K562 (cell line): ENCODE results near the gene DKK3. TPM values are rescaled to one million over a fixed set of nuclear protein-coding genes. Genes with fewer than 3 reads are reported as not detected.

Source experiments
- ATF1 ChIP-seq, 2 experiments: fragments of 450-650 bp in 1 of 2; IDR thresholded peaks; 2 replicates each; pipeline ENCODE4 v1.6.1; 2016; ENCODE audit warnings: missing compliant biosample characterization in 1 of 2, missing genetic modification characterization in 1 of 2
- BRD9 ChIP-seq: fragments of 450-650 bp; IDR thresholded peaks from 2 replicates; pipeline ENCODE4 v1.6.1; 2018; ENCODE audit warnings: low read depth; ENCODE audit not compliant: partially characterized antibody
- CREB5 ChIP-seq: fragments of 250-450 bp; sonication (Bioruptor Pico); IDR thresholded peaks from 2 replicates; pipeline ENCODE4 v1.5.0; 2020; ENCODE audit warnings: mild to moderate bottlenecking
- HNRNPUL1 ChIP-seq: fragments of 200-400 bp; formaldehyde crosslinking; IDR thresholded peaks from 2 replicates; pipeline ENCODE4 v1.6.1; 2017; ENCODE audit warnings: low read length
- SAFB ChIP-seq: fragments of 200-400 bp; formaldehyde crosslinking; IDR thresholded peaks from 2 replicates; pipeline ENCODE4 v1.6.1; 2017; ENCODE audit warnings: low read depth, low read length, borderline replicate concordance
- SMARCA4 ChIP-seq: fragments of 450-650 bp; IDR thresholded peaks from 2 replicates; pipeline ENCODE4 v1.6.1; 2016
- USF1 ChIP-seq: sonication (generic); formaldehyde crosslinking; IDR thresholded peaks from 2 replicates; pipeline ENCODE4 v1.9.0; 2022; ENCODE audit warnings: mild to moderate bottlenecking, missing genetic modification reagents
- ZNF444 ChIP-seq: fragments of 250-450 bp; sonication (Bioruptor Pico); IDR thresholded peaks from 2 replicates; pipeline ENCODE4 v1.4.0; 2020; ENCODE audit warnings: mild to moderate bottlenecking, moderate library complexity
- ZSCAN29 ChIP-seq: fragments of 450-650 bp; IDR thresholded peaks from 2 replicates; pipeline ENCODE4 v1.6.1; 2017
- polyA plus RNA-seq, 8 experiments: library from polyadenylated mRNA; depleted of rRNA in 4 of 8; stranded (reverse) in 5 of 8; unstranded in 3 of 8; fragments of >200 nt; fragmentation: Nextera tagmentation in 2 of 8; fragmentation: Illumina TruSeq in 1 of 8; extraction: Ambion mirVana in 2 of 8; extraction: Trizol in 1 of 8; gene quantifications; 2 replicates each; pipeline versions ENCODE4 v1.2.1 to v1.2.3, GENCODE V29; 2011 to 2014; ENCODE audit warnings: inconsistent platforms in 1 of 8, missing spikeins in 1 of 8
- total RNA-seq, 7 experiments: library from RNA; depleted of rRNA in 6 of 7; stranded (reverse); fragments of >200 nt in 6 of 7; fragmentation: Illumina TruSeq in 2 of 7; extraction: Trizol in 2 of 7; gene quantifications; 2 replicates each; pipeline versions ENCODE4 v1.2.1 to v1.2.3, GENCODE V29; 2011 to 2021; ENCODE audit warnings: low replicate concordance in 1 of 7
- TF ChIP-seq, protein P1 (sequence below): sonication (generic); formaldehyde crosslinking; IDR thresholded peaks from 2 replicates; pipeline ENCODE4 v1.8.1; 2022; ENCODE audit warnings: missing genetic modification reagents
- TF ChIP-seq, protein P2 (sequence below): fragments of 450-650 bp; IDR thresholded peaks from 2 replicates; pipeline ENCODE4 v1.6.1; 2016
- TF ChIP-seq, protein P3 (sequence below), 3 experiments: IDR thresholded peaks in 2 of 3; conservative IDR thresholded peaks in 1 of 3; 2 replicates each; pipeline ENCODE4 v1.5.1; 2011 to 2012; ENCODE audit warnings: low read length in 3 of 3, mild to moderate bottlenecking in 3 of 3, control low read depth in 2 of 3, improper control_type of control experiment in 1 of 3, inconsistent platforms in 1 of 3, low read depth in 1 of 3, mixed read lengths in 1 of 3, moderate library complexity in 1 of 3; ENCODE audit not compliant: insufficient read depth in 2 of 3
- TF ChIP-seq, protein P4 (sequence below): sonication (generic); formaldehyde crosslinking; IDR thresholded peaks from 2 replicates; pipeline ENCODE4 v1.8.1; 2022; ENCODE audit warnings: missing genetic modification reagents
- TF ChIP-seq, protein P5 (sequence below): fragments of 450-650 bp; IDR thresholded peaks from one replicate; pipeline ENCODE4 v1.6.1; 2018; ENCODE audit warnings: mild to moderate bottlenecking, moderate library complexity; ENCODE audit not compliant: partially characterized antibody

The DKK3 gene
- total and polyA plus RNA-seq, 9 of the 15 experiments (the other 6 are each of a cell fraction or from before 2014, with no cell fraction given) = 0.14 to 0.85 (median 0.38) TPM; not detected in 6

DNA sequence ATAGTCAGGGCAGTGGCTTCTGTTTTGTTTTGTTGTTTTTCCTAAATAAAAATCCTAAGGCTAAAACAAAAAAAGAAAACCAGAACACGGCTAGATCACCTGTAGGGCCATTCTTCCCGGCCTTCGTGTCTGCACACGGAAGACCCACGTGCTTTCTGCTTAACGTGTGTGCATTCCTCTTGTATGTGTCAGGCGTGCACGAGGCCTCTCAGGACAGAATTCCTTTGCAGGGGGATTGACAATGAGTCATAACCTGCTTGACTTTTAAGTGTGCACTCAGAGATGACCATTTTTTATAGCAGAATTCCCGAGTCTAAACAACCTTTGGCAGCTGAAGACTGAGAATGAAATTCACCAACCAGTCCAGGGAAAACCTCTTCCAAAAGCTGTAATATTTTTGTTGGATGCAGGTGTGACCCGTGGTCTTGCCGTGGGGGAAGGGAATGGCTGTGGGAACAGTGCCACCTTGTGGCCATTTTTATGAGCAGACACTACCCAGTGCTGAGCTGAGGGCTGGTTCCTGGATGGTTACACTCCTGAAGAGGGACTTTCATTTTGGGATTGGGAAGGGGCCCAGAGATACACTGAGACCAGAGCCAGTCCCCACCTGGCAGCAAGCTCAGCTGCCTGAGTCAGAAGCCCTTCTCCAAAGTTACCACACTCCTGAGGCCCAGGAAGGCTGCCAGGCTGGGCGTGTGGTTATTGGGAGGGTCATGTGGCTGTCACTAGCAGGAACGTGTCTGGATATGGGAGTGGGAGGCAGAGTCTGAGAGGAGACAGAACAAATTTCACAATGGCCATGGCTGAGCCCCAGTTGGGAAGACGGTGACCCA, 35.7 kb upstream of the DKK3 start (continued):
- TF ChIP-seq, protein P1, sequence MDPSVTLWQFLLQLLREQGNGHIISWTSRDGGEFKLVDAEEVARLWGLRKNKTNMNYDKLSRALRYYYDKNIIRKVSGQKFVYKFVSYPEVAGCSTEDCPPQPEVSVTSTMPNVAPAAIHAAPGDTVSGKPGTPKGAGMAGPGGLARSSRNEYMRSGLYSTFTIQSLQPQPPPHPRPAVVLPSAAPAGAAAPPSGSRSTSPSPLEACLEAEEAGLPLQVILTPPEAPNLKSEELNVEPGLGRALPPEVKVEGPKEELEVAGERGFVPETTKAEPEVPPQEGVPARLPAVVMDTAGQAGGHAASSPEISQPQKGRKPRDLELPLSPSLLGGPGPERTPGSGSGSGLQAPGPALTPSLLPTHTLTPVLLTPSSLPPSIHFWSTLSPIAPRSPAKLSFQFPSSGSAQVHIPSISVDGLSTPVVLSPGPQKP (CRISPR knock-in tag) = no peak
- TF ChIP-seq HNRNPUL1 (no peak), ZNF444 (CRISPR knock-in tag) (no peak), ZSCAN29 (no peak), ATF1 (CRISPR knock-in tag; IDR thresholded peaks at IDR 0.05) (no peak), ATF1 (tag; IDR thresholded peaks at IDR 0.05) (0 out of 2 replicates have a peak, but pooled peaks have one; percentile 13), CREB5 (CRISPR knock-in tag) (no peak), BRD9 (no peak), SMARCA4 (peak; percentile 39; the same call in 1 of the 2 replicates), USF1 (CRISPR knock-in tag) (no peak), SAFB (no peak)
- TF ChIP-seq, protein P2, sequence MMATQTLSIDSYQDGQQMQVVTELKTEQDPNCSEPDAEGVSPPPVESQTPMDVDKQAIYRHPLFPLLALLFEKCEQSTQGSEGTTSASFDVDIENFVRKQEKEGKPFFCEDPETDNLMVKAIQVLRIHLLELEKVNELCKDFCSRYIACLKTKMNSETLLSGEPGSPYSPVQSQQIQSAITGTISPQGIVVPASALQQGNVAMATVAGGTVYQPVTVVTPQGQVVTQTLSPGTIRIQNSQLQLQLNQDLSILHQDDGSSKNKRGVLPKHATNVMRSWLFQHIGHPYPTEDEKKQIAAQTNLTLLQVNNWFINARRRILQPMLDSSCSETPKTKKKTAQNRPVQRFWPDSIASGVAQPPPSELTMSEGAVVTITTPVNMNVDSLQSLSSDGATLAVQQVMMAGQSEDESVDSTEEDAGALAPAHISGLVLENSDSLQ = no peak
- TF ChIP-seq, protein P3, sequence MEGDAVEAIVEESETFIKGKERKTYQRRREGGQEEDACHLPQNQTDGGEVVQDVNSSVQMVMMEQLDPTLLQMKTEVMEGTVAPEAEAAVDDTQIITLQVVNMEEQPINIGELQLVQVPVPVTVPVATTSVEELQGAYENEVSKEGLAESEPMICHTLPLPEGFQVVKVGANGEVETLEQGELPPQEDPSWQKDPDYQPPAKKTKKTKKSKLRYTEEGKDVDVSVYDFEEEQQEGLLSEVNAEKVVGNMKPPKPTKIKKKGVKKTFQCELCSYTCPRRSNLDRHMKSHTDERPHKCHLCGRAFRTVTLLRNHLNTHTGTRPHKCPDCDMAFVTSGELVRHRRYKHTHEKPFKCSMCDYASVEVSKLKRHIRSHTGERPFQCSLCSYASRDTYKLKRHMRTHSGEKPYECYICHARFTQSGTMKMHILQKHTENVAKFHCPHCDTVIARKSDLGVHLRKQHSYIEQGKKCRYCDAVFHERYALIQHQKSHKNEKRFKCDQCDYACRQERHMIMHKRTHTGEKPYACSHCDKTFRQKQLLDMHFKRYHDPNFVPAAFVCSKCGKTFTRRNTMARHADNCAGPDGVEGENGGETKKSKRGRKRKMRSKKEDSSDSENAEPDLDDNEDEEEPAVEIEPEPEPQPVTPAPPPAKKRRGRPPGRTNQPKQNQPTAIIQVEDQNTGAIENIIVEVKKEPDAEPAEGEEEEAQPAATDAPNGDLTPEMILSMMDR (IDR thresholded peaks at IDR 0.05 in 2 of 3, conservative IDR thresholded peaks at IDR 0.05 in 1 of 3; ENCODE audit: insufficient read depth in 2 of 3, low read depth in 1 of 3, low read length in 3 of 3) = peak; percentile 85 to 92 (median 90)
- TF ChIP-seq, protein P4, sequence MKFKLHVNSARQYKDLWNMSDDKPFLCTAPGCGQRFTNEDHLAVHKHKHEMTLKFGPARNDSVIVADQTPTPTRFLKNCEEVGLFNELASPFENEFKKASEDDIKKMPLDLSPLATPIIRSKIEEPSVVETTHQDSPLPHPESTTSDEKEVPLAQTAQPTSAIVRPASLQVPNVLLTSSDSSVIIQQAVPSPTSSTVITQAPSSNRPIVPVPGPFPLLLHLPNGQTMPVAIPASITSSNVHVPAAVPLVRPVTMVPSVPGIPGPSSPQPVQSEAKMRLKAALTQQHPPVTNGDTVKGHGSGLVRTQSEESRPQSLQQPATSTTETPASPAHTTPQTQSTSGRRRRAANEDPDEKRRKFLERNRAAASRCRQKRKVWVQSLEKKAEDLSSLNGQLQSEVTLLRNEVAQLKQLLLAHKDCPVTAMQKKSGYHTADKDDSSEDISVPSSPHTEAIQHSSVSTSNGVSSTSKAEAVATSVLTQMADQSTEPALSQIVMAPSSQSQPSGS (CRISPR knock-in tag) = no peak
- TF ChIP-seq, protein P5, sequence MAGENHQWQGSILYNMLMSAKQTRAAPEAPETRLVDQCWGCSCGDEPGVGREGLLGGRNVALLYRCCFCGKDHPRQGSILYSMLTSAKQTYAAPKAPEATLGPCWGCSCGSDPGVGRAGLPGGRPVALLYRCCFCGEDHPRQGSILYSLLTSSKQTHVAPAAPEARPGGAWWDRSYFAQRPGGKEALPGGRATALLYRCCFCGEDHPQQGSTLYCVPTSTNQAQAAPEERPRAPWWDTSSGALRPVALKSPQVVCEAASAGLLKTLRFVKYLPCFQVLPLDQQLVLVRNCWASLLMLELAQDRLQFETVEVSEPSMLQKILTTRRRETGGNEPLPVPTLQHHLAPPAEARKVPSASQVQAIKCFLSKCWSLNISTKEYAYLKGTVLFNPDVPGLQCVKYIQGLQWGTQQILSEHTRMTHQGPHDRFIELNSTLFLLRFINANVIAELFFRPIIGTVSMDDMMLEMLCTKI = no peak
